Measurements from ENCODE around the gene SRA1.

DNA sequence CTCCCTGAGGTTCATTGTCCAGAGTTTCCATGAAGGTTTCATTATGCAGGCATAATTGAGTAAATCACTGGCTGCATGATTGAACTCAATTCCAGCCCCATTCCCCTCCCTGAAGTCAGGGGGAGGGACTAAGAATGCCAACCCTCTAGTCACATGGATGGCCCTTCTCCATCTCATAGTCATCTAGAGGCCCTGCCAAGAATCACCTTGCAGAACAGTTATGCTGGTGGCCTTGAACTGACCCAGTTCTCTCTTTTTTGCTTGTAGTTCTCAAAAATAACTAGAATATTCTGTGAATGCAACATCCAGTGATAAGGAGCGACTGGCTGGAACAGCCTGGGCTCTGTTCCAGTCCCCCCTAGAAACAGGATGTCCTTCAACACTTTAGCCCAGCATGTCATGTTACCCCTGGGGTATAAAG lies 39.1 kb upstream of the SRA1 start:
- TF ChIP-seq CTCF (IDR thresholded peaks at IDR 0.05; ENCODE audit: low read depth, low read length), result no peak
- TF ChIP-seq EZH2phosphoT487 (IDR thresholded peaks at IDR 0.05; ENCODE audit: low read depth), result no peak

All from OCI-LY3 (cell line).